SH-SY5Y (cell line): ENCODE measurements around the gene RNF217.

Source experiments
- GATA2 ChIP-seq: IDR thresholded peaks from 2 replicates; pipeline ENCODE4 v1.6.1; 2011; ENCODE audit warnings: mild to moderate bottlenecking, low read depth, low read length
- GATA3 ChIP-seq: IDR thresholded peaks from 2 replicates; pipeline ENCODE4 v1.6.1; 2011; ENCODE audit warnings: low read depth, mild to moderate bottlenecking, low read length, moderate library complexity

Gene RNF217

GRCh38 chr6:125073071-125073470 lies 110.8 kb downstream of the RNF217 start:
- no peak for TF ChIP-seq GATA2
- no peak for TF ChIP-seq GATA3

DNA sequence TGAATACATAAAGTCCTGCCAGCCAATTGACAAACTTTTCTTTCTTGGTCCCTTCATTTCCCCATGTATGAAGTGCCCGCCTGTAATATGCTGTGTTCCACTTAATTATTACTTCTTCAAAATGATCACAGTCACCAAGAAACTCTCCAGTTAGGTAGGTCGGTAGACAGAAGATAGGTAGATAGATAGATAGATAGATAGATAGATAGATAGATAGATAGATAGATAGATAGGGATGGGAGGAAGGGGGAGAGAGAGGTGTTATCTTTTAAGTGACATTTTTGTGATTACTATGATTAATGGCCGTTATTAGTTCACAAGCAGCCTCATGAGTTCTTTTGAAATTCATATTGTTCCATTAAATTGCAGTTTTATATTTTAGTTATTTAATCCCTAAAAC lies 111.9 kb downstream of the RNF217 start:
- TF ChIP-seq GATA2 (no peak), GATA3 (no peak)

DNA sequence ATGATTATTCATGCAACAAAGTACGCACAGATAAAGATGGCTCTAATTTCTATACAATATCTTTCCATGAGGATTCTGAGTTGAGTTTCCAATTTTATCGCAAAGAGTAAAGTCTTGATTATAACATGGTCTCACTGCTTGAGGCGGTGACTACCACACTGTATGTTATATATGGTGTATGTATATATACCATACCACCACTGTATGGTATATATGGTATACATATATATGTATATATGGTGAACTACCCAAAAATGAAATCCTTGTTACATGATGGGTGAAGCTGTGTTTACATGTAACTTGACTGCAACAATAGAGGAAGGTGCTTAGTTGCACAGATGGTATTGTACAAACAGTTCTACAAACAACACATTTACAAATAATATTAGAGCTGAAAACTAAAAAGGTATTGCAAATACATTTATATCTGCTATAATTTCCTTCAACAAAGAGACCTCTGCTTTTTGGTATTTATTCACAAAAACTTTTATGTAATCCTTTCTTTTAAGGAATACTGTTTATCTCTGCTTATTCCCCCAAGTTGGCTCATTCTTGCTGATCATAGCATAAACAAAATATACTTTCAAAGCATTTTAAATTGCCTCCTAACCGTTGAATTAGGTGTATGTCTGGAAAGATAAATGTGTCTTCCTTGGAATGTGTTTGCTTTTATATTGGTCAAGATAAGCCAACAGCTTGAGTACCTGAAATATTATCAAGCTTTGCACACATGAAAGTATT lies 113.7 kb downstream of the RNF217 start:
- no peak for TF ChIP-seq GATA3
- no peak for TF ChIP-seq GATA2

DNA sequence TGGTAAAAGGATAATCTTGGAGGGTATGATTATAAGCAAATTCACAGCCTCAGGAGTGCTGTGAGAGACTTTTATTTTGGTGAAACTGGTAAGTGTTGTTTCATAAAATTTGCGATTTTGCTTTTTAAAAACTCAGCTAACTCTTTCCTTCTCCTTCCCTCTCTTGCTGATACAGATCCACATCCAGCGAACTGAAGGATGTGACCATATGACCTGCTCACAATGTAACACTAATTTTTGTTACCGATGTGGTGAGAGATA lies 114.2 kb downstream of the RNF217 start:
- TF ChIP-seq GATA2: no peak
- no peak for TF ChIP-seq GATA3

- TF ChIP-seq GATA3 (no peak), GATA2 (no peak)
Observed at GRCh38 chr6:125077453-125077852, 115.2 kb downstream of the RNF217 start.

DNA sequence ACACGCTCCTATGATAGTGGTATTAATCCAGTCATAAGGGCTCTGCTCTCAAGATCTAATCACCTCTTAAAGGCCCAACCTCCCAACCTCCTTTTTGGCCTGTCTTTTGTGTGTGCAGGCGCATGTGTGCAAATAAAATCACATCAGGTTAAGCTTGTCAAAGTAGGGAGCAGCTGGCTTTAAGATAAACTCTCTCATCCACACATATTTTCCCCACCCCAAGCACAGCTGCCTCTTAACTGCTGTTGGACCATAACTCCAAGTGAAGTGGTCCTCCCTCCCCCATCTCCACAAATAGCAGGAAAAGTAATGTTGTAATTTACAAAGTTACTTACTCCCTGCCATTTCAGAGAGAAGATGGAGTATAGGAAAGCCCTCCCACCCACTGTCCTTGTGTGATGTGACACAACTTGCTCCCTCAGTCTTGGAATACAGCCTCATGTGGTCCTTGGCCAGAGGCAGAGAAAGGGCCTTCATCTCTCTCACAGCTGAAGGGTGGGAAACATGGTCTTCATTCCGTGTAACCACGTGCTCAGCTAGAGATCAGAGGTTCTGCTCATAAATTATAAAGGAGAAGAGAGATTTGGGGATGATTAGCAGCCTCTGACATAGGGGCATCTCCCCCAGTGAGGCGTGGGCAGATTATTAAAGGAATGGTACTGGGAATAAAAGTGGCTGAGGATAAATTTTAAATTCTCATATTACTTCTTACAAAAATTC lies 116.5 kb downstream of the RNF217 start:
- TF ChIP-seq GATA3 (no peak), GATA2 (no peak)

- TF ChIP-seq GATA3 (no peak), GATA2 (no peak)
Observed at GRCh38 chr6:125082908-125083683, 120.9 kb downstream of the RNF217 start.

GRCh38 chr6:125083684-125083990 lies 121.4 kb downstream of the RNF217 start:
- TF ChIP-seq GATA2 (no peak), GATA3 (no peak)

DNA sequence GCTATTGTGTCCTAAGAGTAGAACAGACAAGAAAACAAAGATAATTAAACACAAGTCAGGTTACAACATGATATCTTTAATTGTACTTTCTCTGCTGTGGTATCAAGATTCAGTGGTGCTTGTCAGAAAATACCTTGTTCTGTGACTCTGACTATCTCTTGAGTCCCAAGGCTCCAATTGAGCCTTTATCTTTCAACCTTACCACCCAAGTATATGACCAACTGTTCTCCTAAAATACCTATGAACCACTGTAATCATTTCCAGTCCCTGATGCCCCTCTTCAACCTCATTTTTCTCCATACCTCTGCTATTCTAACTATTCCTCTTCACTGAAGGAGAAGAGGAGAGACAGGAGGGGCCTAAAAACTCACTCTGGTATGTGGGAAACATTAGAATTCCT lies 124.5 kb downstream of the RNF217 start:
- TF ChIP-seq GATA3: no peak
- no peak for TF ChIP-seq GATA2

- no peak for TF ChIP-seq GATA2
- TF ChIP-seq GATA3: no peak
Observed at GRCh38 chr6:125088963-125089362, 126.7 kb downstream of the RNF217 start.

DNA sequence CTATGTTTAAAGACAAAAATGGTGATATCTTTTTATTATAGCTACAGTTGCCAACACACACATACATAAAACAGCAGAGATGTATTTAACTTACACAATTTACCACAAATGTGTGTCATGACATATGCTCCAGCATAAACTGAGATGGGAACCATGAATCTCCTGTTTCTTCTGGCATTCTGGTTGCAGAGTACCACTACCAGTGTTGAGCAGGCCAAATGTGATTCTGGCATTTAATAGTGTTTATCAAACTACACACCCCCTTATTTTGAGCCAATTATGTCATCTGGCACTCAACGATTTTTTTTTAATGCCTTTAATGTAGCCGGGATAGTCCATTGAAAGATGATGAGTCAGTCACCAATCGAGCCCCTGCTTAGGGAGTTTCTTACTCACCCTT lies 132.3 kb downstream of the RNF217 start:
- no peak for TF ChIP-seq GATA3

DNA sequence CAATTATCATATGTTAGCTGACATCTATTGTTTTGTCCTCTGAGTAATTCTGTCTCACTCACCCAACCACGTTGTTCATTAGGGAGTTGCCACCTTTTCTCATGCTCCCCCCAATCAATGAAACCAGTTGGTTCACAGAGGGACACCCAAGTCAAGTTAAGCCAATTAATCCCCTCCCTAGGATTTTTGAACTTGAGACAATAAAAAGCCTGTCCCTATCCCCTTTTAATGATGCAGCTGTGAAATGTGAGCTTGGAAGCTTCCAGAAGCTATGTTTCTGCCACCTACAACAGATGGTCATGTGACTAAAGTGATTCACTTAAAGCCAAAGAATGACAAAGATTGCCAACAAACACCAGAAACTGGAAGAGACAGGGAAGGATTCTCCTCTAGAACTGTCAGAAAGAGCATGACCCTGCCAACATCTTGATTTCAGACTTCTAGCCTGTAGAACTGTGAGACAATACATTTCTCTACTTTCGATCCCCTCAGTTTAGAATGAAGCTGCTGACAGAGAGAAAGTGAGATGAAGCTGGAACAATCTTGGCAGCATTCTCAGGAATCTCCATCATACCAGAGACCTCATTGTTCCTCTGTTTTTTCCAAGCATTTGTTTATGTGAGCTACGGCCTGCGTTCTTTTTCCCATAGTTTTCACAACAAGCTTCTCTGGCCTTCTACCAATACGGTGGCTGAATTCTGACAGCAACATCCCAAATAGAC lies 133.5 kb downstream of the RNF217 start:
- no peak for TF ChIP-seq GATA3
- no peak for TF ChIP-seq GATA2

- no peak for TF ChIP-seq GATA3
- no peak for TF ChIP-seq GATA2
Observed at GRCh38 chr6:125097186-125097585, 134.9 kb downstream of the RNF217 start.

DNA sequence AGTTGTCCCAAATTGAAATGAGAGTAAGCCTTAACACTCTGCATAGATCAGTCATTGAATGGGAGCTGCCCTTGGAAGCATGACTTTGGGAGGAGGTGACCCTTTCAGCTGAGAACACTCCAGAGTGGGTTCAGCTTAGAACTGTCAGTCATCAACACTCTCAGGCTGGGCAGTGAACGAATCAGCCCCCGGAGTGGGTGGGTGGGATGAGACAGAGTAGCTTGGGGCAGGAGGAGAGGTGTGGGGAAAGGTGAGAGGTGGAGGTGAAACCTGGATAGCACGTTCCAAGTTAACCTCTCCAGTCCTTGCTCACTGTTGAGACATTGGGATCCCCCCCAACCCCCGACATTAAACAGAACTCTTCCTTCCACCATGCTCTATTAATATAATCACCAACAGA lies 136.0 kb downstream of the RNF217 start:
- TF ChIP-seq GATA3 (no peak), GATA2 (no peak)
